Right ventricle myocardium inferior (tissue), 1 donor: ENCODE results near the gene TMEM42. TPM values are rescaled to one million over a fixed set of nuclear protein-coding genes. Genes with fewer than 3 reads are reported as not detected.

Experiments used
- ATAC-seq: fragments of 200-7000 bp; cut with Tn5 transposase; one replicate; pipeline ENCODE4 v1.9.1; 2020; ENCODE audit warnings: mild to moderate bottlenecking, moderate library complexity
- DNase-seq: peaks from one replicate; pipeline ENCODE4 v3.0.0; 2021; ENCODE audit errors: missing footprints
- intact Hi-C: fragments of 100-400 bp; cut with DNase I; formaldehyde crosslinking; loops from one replicate; pipeline ENCODE4 v1.11.0; 2022
- total RNA-seq: library from RNA; stranded (reverse); fragmentation: NEBNext Ultra II Directional; extraction: Animal tissue kit (Norgen Biotek cat#: 25700); gene quantifications from one replicate; pipeline ENCODE4 v1.2.1, GENCODE V29; 2021
- donor health status: DM: no; HTN: yes; CAD: no; lungs with severe emphysema.

The TMEM42 gene
- total RNA-seq, 1 donor from 2014 or later = 8.8 TPM

GRCh38 chr3:44867421-44868111, 5.9 kb downstream of the TMEM42 start:
- no peak for DNase-seq
- intact Hi-C loops = loop anchor here (10.0 kb wide), 1 partner anchor 167 kb away; no protein-coding TSS in a partner anchor
- no peak for ATAC-seq

GRCh38 chr3:44870375-44871061, 8.8 kb downstream of the TMEM42 start:
- DNase-seq (no peak), ATAC-seq (no peak)
- intact Hi-C loops = no loop called here

GRCh38 chr3:44874308-44874707, 12.6 kb downstream of the TMEM42 start, which contains the start of gene TGM4:
TGM4 (plus strand) TSS chr3:44874608; CDS start chr3:44874679, 71 bp downstream.
- intact Hi-C loops = no loop called here
- DNase-seq = no peak
- ATAC-seq = no peak

- intact Hi-C loops = no loop called here
- ATAC-seq = no peak
Observed at GRCh38 chr3:44875596-44875995, 13.9 kb downstream of the TMEM42 start.

GRCh38 chr3:44877333-44877732, 15.6 kb downstream of the TMEM42 start:
- DNase-seq (no peak), ATAC-seq (no peak)
- intact Hi-C loops = no loop called here

More at GRCh38 chr3:44875596-44875995, 13.9 kb downstream of the TMEM42 start:
- no peak for DNase-seq

- no peak for DNase-seq
Observed at GRCh38 chr3:44880284-44880683, 18.6 kb downstream of the TMEM42 start.

GRCh38 chr3:44883213-44883955, 21.7 kb downstream of the TMEM42 start:
- DNase-seq = no peak
- no peak for ATAC-seq
- intact Hi-C loops = no loop called here

More at GRCh38 chr3:44880284-44880683, 18.6 kb downstream of the TMEM42 start:
- ATAC-seq = no peak
- intact Hi-C loops = no loop called here

- DNase-seq (no peak), ATAC-seq (no peak)
- intact Hi-C loops = no loop called here
Observed at GRCh38 chr3:44883999-44884431, 22.3 kb downstream of the TMEM42 start.

- intact Hi-C loops = no loop called here
- ATAC-seq (no peak), DNase-seq (no peak)
Observed at GRCh38 chr3:44885618-44886017, 23.9 kb downstream of the TMEM42 start.

- DNase-seq = no peak
- no peak for ATAC-seq
- intact Hi-C loops = no loop called here
Observed at GRCh38 chr3:44886561-44886960, 24.8 kb downstream of the TMEM42 start.

GRCh38 chr3:44887101-44887500, 25.4 kb downstream of the TMEM42 start:
- no peak for DNase-seq
- no peak for ATAC-seq
- intact Hi-C loops = no loop called here

GRCh38 chr3:44890258-44890657, 28.5 kb downstream of the TMEM42 start:
- intact Hi-C loops = no loop called here

GRCh38 chr3:44890852-44891251, 29.1 kb downstream of the TMEM42 start:
- intact Hi-C loops = no loop called here
- DNase-seq (no peak), ATAC-seq (no peak)

More at GRCh38 chr3:44890258-44890657, 28.5 kb downstream of the TMEM42 start:
- DNase-seq = no peak
- ATAC-seq = no peak

GRCh38 chr3:44892689-44893088, 31.0 kb downstream of the TMEM42 start:
- no peak for DNase-seq
- ATAC-seq = no peak
- intact Hi-C loops = no loop called here

GRCh38 chr3:44893097-44893496, 31.4 kb downstream of the TMEM42 start:
- no peak for DNase-seq

GRCh38 chr3:44894485-44894884, 32.8 kb downstream of the TMEM42 start:
- intact Hi-C loops = no loop called here
- ATAC-seq (no peak), DNase-seq (no peak)

More at GRCh38 chr3:44893097-44893496, 31.4 kb downstream of the TMEM42 start:
- no peak for ATAC-seq
- intact Hi-C loops = no loop called here

GRCh38 chr3:44896440-44896839, 34.7 kb downstream of the TMEM42 start:
- DNase-seq (no peak), ATAC-seq (no peak)
- intact Hi-C loops = no loop called here

- no peak for ATAC-seq
- intact Hi-C loops = no loop called here
- DNase-seq = no peak
Observed at GRCh38 chr3:44899683-44900367, 38.1 kb downstream of the TMEM42 start.

- intact Hi-C loops = no loop called here
- DNase-seq (no peak), ATAC-seq (no peak)
Observed at GRCh38 chr3:44902628-44903027, 40.9 kb downstream of the TMEM42 start.
